ENCODE measurements around the gene MAT1A. TPM values are rescaled to one million over a fixed set of nuclear protein-coding genes. Genes with fewer than 3 reads are reported as not detected.

Gene MAT1A
- total RNA-seq (100 to 1,000 TPM; 179 to 662 TPM), polyA plus RNA-seq (100 to 1,000 TPM; 327 to 759 TPM)

GRCh38 chr10:80289451-80290287 lies at the start of gene MAT1A:
MAT1A (minus strand) TSS chr10:80289658; CDS start chr10:80289423, 235 bp downstream.
- DNase-seq (ENCODE audit: low spot score): no peak
- Histone ChIP-seq H3K4me1 (ENCODE audit: control insufficient read depth in 4 of 4, insufficient read depth in 4 of 4, low read length in 3 of 4) (peaks cover 4 to 37% (median 34%) of the 10 kb centered on the region in 4 donors), H3K9ac (ENCODE audit: low read depth in 1 of 2, low read length in 2 of 2) (peak within 1 kb of the TSS; percentile 99 to 100), H3K27me3 (ENCODE audit: control insufficient read depth in 4 of 4, insufficient read depth in 4 of 4, low read length in 3 of 4) (no peaks in the 10 kb centered on the region), H3K4me3 (ENCODE audit: low read depth in 1 of 3, low read length in 3 of 3) (peak within 1 kb of the TSS; percentile 74 to 99 (median 79)), H3K9me3 (ENCODE audit: control insufficient read depth in 4 of 4, low read length in 3 of 4) (no peaks in the 10 kb centered on the region), H3K27ac (ENCODE audit: low read depth in 1 of 2, low read length in 2 of 2) (peak within 1 kb of the TSS; percentile 79 to 98), H3K36me3 (ENCODE audit: control insufficient read depth in 4 of 4, insufficient read depth in 3 of 4, low read depth in 1 of 4, low read length in 3 of 4) (peaks cover 0 to 28% (median 15%) of the 10 kb centered on the region in 4 donors)
- WGBS: 11% methylated on average over 9 of the region's 9 CpGs
- TF ChIP-seq RXRA (IDR thresholded peaks at IDR 0.05) (peak; percentile 39 to 51), SP1 (IDR thresholded peaks at IDR 0.05) (peak; percentile 63), FOXA1 (IDR thresholded peaks at IDR 0.05) (no peak), CTCF (IDR thresholded peaks at IDR 0.05; ENCODE audit: low read depth, low read length, missing input control) (peak; percentile 19), ZBTB33 (IDR thresholded peaks at IDR 0.05) (peak; percentile 17), GABPA (IDR thresholded peaks at IDR 0.05 in 1 of 2, conservative IDR thresholded peaks at IDR 0.05 in 1 of 2) (no peak), NR2F2 (IDR thresholded peaks at IDR 0.05) (no peak), HNF4A (conservative IDR thresholded peaks at IDR 0.05) (peak; percentile 67 to 69), YY1 (IDR thresholded peaks at IDR 0.05) (peak; percentile 68), REST (IDR thresholded peaks at IDR 0.05) (peak; percentile 83), JUND (IDR thresholded peaks at IDR 0.05) (peak; percentile 47 to 48), HNF4G (IDR thresholded peaks at IDR 0.05) (peak; percentile 7), MAX (IDR thresholded peaks at IDR 0.05) (peak; percentile 82), TAF1 (conservative IDR thresholded peaks at IDR 0.05) (peak; percentile 95), EGR1 (IDR thresholded peaks at IDR 0.05; ENCODE audit: low read depth in 2 of 2) (peak in 1 of 2 donors; percentile 13), RAD21 (IDR thresholded peaks at IDR 0.05) (peak; percentile 50 to 53), FOXA2 (IDR thresholded peaks at IDR 0.05) (no peak), ATF3 (IDR thresholded peaks at IDR 0.05) (no peak)
